ENCODE results near the gene MMAB.

The MMAB gene

GRCh38 chr12:109535231-109535862 lies 38.0 kb downstream of the MMAB start:
- no peak for DNase-seq

- no peak for DNase-seq
Observed at GRCh38 chr12:109534456-109534855, 38.8 kb downstream of the MMAB start.

GRCh38 chr12:109533487-109533740 lies 39.9 kb downstream of the MMAB start:
- DNase-seq = no peak

- DNase-seq = no peak
Observed at GRCh38 chr12:109532721-109533486, 40.4 kb downstream of the MMAB start.

- no peak for DNase-seq
Observed at GRCh38 chr12:109531411-109531810, 41.9 kb downstream of the MMAB start.

- no peak for DNase-seq
Observed at GRCh38 chr12:109529691-109530640, 43.3 kb downstream of the MMAB start.

GRCh38 chr12:109527489-109528123 lies 45.7 kb downstream of the MMAB start:
- no peak for DNase-seq

- DNase-seq = no peak
Observed at GRCh38 chr12:109525279-109525585, 48.1 kb downstream of the MMAB start.

GRCh38 chr12:109524466-109525278 lies 48.6 kb downstream of the MMAB start:
- no peak for DNase-seq

GRCh38 chr12:109523504-109523903 lies 49.8 kb downstream of the MMAB start:
- DNase-seq = no peak

- no peak for DNase-seq
Observed at GRCh38 chr12:109523071-109523470, 50.2 kb downstream of the MMAB start.

GRCh38 chr12:109521831-109522230 lies 51.5 kb downstream of the MMAB start:
- DNase-seq = no peak

GRCh38 chr12:109519787-109520186 lies 53.5 kb downstream of the MMAB start:
- DNase-seq = no peak

- DNase-seq = peak; percentile 66
Observed at GRCh38 chr12:109518820-109519665, 54.3 kb downstream of the MMAB start.

GRCh38 chr12:109517619-109518018 lies 55.7 kb downstream of the MMAB start:
- no peak for DNase-seq

- DNase-seq = no peak
Observed at GRCh38 chr12:109513977-109514376, 59.3 kb downstream of the MMAB start.

- DNase-seq = no peak
Observed at GRCh38 chr12:109513051-109513450, 60.3 kb downstream of the MMAB start.

- no peak for DNase-seq
Observed at GRCh38 chr12:109512608-109513007, 60.7 kb downstream of the MMAB start.

- no peak for DNase-seq
Observed at GRCh38 chr12:109510196-109510595, 63.1 kb downstream of the MMAB start.

GRCh38 chr12:109504068-109504467 lies 69.2 kb downstream of the MMAB start:
- DNase-seq = no peak
